Duodenal mucosa (tissue), 2 donors: ENCODE measurements around the gene CHCHD3.

ENCODE experiments used
- H3K27ac ChIP-seq: one replicate; pipeline ENCODE4 v1.7.0; 2013; ENCODE audit warnings: low read depth, low read length
- H3K27me3 ChIP-seq, 2 donors: one replicate each; pipeline ENCODE4 v1.7.0; 2013; ENCODE audit warnings: low read length in 2 of 2, control low read depth in 1 of 2; ENCODE audit not compliant: insufficient read depth in 2 of 2, control insufficient read depth in 1 of 2
- H3K36me3 ChIP-seq, 2 donors: one replicate each; pipeline ENCODE4 v1.7.0; 2013; ENCODE audit warnings: low read length in 2 of 2, control low read depth in 1 of 2; ENCODE audit not compliant: insufficient read depth in 2 of 2, control insufficient read depth in 1 of 2
- H3K4me1 ChIP-seq, 2 donors: one replicate each; pipeline ENCODE4 v1.7.0; 2013; ENCODE audit warnings: low read length in 2 of 2, control low read depth in 1 of 2; ENCODE audit not compliant: insufficient read depth in 2 of 2, control insufficient read depth in 1 of 2
- H3K4me3 ChIP-seq, 2 donors: one replicate each; pipeline ENCODE4 v1.7.0; 2013; ENCODE audit warnings: low read length in 2 of 2, low read depth in 1 of 2
- H3K9ac ChIP-seq, 2 donors: one replicate each; pipeline ENCODE4 v1.7.0; 2013; ENCODE audit warnings: low read length in 2 of 2, low read depth in 1 of 2
- H3K9me3 ChIP-seq, 2 donors: one replicate each; pipeline ENCODE4 v1.7.0; 2013; ENCODE audit warnings: low read length in 2 of 2, control low read depth in 1 of 2; ENCODE audit not compliant: control insufficient read depth in 1 of 2

Gene CHCHD3

GRCh38 chr7:133081119-133081598, 731 bp downstream of the CHCHD3 start:
- Histone ChIP-seq H3K9ac (peak overlapping the region; percentile 89 to 92), H3K27ac (peak overlapping the region; percentile 63), H3K9me3 (no peaks in the 10 kb centered on the region), H3K36me3 (no peaks in the 10 kb centered on the region), H3K4me1 (peaks cover 11 to 19% of the 10 kb centered on the region in 2 donors), H3K27me3 (no peaks in the 10 kb centered on the region), H3K4me3 (peak overlapping the region; percentile 88 to 96)

- H3K4me3 ChIP-seq: no peak overlapping the region
- no peak overlapping the region for H3K27ac ChIP-seq
- peaks cover 11 to 19% of the 10 kb centered on the region in 2 donors for H3K4me1 ChIP-seq
- H3K9ac ChIP-seq: no peak overlapping the region
- H3K36me3 ChIP-seq: peaks cover 0 to 5% of the 10 kb centered on the region in 2 donors
- no peaks in the 10 kb centered on the region for H3K27me3 ChIP-seq
- no peaks in the 10 kb centered on the region for H3K9me3 ChIP-seq
These were observed 2.6 kb downstream of the CHCHD3 start for GRCh38 chr7:133079296-133079695.

- Histone ChIP-seq H3K4me1 (peaks cover 10 to 18% of the 10 kb centered on the region in 2 donors), H3K9me3 (no peaks in the 10 kb centered on the region), H3K4me3 (no peak overlapping the region), H3K27ac (no peak overlapping the region), H3K9ac (no peak overlapping the region), H3K27me3 (no peaks in the 10 kb centered on the region), H3K36me3 (peaks cover 0 to 5% of the 10 kb centered on the region in 2 donors)
These were observed 4.5 kb downstream of the CHCHD3 start for GRCh38 chr7:133077394-133077793.

GRCh38 chr7:133076142-133076541, 5.7 kb downstream of the CHCHD3 start:
- H3K4me3 ChIP-seq: no peak overlapping the region
- H3K9ac ChIP-seq: no peak overlapping the region
- H3K27me3 ChIP-seq: no peaks in the 10 kb centered on the region
- peaks cover 4 to 15% of the 10 kb centered on the region in 2 donors for H3K4me1 ChIP-seq
- H3K27ac ChIP-seq: no peak overlapping the region
- no peaks in the 10 kb centered on the region for H3K9me3 ChIP-seq
- peaks cover 0 to 5% of the 10 kb centered on the region in 2 donors for H3K36me3 ChIP-seq

GRCh38 chr7:133071506-133071905, 10.4 kb downstream of the CHCHD3 start:
- Histone ChIP-seq H3K27me3 (no peaks in the 10 kb centered on the region), H3K9me3 (no peaks in the 10 kb centered on the region), H3K4me1 (no peaks in the 10 kb centered on the region), H3K9ac (no peak overlapping the region), H3K36me3 (peaks cover 19 to 27% of the 10 kb centered on the region in 2 donors), H3K27ac (no peak overlapping the region), H3K4me3 (no peak overlapping the region)

- Histone ChIP-seq H3K9me3 (no peaks in the 10 kb centered on the region), H3K4me1 (no peaks in the 10 kb centered on the region), H3K9ac (no peak overlapping the region), H3K36me3 (peaks cover 21 to 26% of the 10 kb centered on the region in 2 donors), H3K27me3 (no peaks in the 10 kb centered on the region), H3K27ac (no peak overlapping the region), H3K4me3 (no peak overlapping the region)
These were observed 11.3 kb downstream of the CHCHD3 start for GRCh38 chr7:133070562-133070961.

GRCh38 chr7:133065301-133065700, 16.6 kb downstream of the CHCHD3 start:
- Histone ChIP-seq H3K36me3 (peaks cover 21 to 22% of the 10 kb centered on the region in 2 donors), H3K9ac (no peak overlapping the region)

GRCh38 chr7:133064082-133064820, 17.6 kb downstream of the CHCHD3 start:
- no peaks in the 10 kb centered on the region for H3K27me3 ChIP-seq
- no peak overlapping the region for H3K9ac ChIP-seq
- peaks cover 19 to 21% of the 10 kb centered on the region in 2 donors for H3K36me3 ChIP-seq
- H3K27ac ChIP-seq: no peak overlapping the region
- H3K9me3 ChIP-seq: no peaks in the 10 kb centered on the region
- no peak overlapping the region for H3K4me3 ChIP-seq
- H3K4me1 ChIP-seq: no peaks in the 10 kb centered on the region

More at GRCh38 chr7:133065301-133065700, 16.6 kb downstream of the CHCHD3 start:
- Histone ChIP-seq H3K27me3 (no peaks in the 10 kb centered on the region), H3K4me1 (no peaks in the 10 kb centered on the region), H3K9me3 (no peaks in the 10 kb centered on the region), H3K27ac (no peak overlapping the region), H3K4me3 (no peak overlapping the region)

- Histone ChIP-seq H3K36me3 (peaks cover 2 to 5% of the 10 kb centered on the region in 2 donors), H3K27ac (no peak overlapping the region), H3K9ac (no peak overlapping the region), H3K27me3 (no peaks in the 10 kb centered on the region), H3K9me3 (no peaks in the 10 kb centered on the region), H3K4me3 (no peak overlapping the region), H3K4me1 (no peaks in the 10 kb centered on the region)
These were observed 20.1 kb downstream of the CHCHD3 start for GRCh38 chr7:133061792-133062191.

- no peaks in the 10 kb centered on the region for H3K4me1 ChIP-seq
- H3K9ac ChIP-seq: no peak overlapping the region
- no peak overlapping the region for H3K27ac ChIP-seq
- no peak overlapping the region for H3K4me3 ChIP-seq
- peaks cover 0 to under 1% of the 10 kb centered on the region in 2 donors for H3K36me3 ChIP-seq
- H3K9me3 ChIP-seq: no peaks in the 10 kb centered on the region
- no peaks in the 10 kb centered on the region for H3K27me3 ChIP-seq
These were observed 20.5 kb downstream of the CHCHD3 start for GRCh38 chr7:133061357-133061756.
